ENCODE data around the gene CCL20. TPM values are rescaled to one million over a fixed set of nuclear protein-coding genes. Genes with fewer than 3 reads are reported as not detected.

The CCL20 gene
- total RNA-seq, 4 donors from 2014 or later = 0.40 to 1.5 TPM; not detected in 2

DNA sequence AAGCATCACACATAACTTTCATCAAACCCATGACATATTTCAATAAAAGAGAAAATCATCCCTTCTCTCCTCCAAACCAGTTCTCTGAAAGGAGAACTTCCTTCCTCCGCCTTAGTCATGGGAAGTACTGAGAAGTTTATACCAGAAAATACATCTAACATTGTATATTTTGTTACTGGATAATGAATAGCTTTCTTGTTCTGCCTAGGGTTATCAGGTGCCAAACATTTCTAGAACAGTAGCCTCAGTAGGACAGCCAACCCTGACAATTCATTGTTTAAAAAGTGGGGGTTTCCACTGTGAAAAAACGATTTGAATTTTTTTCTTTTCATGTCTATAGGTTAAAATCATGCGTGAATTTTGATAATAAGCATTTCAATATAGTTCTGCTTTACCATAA lies 41.8 kb downstream of the CCL20 start:
- TF ChIP-seq, protein P1, sequence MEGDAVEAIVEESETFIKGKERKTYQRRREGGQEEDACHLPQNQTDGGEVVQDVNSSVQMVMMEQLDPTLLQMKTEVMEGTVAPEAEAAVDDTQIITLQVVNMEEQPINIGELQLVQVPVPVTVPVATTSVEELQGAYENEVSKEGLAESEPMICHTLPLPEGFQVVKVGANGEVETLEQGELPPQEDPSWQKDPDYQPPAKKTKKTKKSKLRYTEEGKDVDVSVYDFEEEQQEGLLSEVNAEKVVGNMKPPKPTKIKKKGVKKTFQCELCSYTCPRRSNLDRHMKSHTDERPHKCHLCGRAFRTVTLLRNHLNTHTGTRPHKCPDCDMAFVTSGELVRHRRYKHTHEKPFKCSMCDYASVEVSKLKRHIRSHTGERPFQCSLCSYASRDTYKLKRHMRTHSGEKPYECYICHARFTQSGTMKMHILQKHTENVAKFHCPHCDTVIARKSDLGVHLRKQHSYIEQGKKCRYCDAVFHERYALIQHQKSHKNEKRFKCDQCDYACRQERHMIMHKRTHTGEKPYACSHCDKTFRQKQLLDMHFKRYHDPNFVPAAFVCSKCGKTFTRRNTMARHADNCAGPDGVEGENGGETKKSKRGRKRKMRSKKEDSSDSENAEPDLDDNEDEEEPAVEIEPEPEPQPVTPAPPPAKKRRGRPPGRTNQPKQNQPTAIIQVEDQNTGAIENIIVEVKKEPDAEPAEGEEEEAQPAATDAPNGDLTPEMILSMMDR (IDR thresholded peaks at IDR 0.05 in 4 of 5, conservative IDR thresholded peaks at IDR 0.05 in 1 of 5) = no peak
- no peak for TF ChIP-seq POLR2A (IDR thresholded peaks at IDR 0.05)
- Histone ChIP-seq H3K4me1 (no peaks in the 10 kb centered on the region), H3K9me3 (no peaks in the 10 kb centered on the region), H3K27me3 (no peaks in the 10 kb centered on the region), H3K27ac (no peak overlapping the region), H3K4me3 (no peak overlapping the region), H3K36me3 (no peaks in the 10 kb centered on the region)
- intact Hi-C loops (cut with DNase I; ENCODE audit: low total_unique reads) (no loop called here), in situ Hi-C loops (cut with MboI; ENCODE audit: low sequenced_read_pairs in 4 of 4) (no loop called here)
- ATAC-seq (no peak), DNase-seq (no peak)

DNA sequence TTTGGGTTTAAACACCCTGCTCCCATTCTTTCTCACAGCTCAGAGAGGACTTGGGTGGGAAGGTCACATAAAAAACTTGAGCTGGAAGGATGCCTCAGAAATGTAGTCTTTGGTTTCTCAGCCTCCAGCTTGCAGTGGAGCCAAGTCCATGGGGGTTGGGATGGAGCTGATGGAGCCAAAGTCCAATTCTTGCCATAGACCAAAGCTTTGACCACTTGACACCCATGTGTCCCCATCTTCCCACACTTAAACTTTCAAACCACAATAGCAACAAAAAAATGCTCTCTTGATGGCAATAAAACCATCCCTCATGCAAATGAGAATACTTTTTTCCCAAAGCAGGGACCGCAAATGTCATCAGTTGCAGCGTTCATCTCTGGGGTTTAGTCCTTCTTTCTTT lies 43.1 kb downstream of the CCL20 start:
- Histone ChIP-seq H3K36me3 (no peaks in the 10 kb centered on the region), H3K9me3 (no peaks in the 10 kb centered on the region), H3K27ac (no peak overlapping the region), H3K27me3 (no peaks in the 10 kb centered on the region), H3K4me3 (no peak overlapping the region), H3K4me1 (no peaks in the 10 kb centered on the region)
- ATAC-seq (no peak), DNase-seq (no peak)
- TF ChIP-seq, protein P1 (IDR thresholded peaks at IDR 0.05 in 4 of 5, conservative IDR thresholded peaks at IDR 0.05 in 1 of 5) = no peak
- no peak for TF ChIP-seq POLR2A (IDR thresholded peaks at IDR 0.05)
- in situ Hi-C loops (cut with MboI; ENCODE audit: low sequenced_read_pairs in 4 of 4) = no loop called here
- intact Hi-C loops (cut with DNase I; ENCODE audit: low total_unique reads) = no loop called here

DNA sequence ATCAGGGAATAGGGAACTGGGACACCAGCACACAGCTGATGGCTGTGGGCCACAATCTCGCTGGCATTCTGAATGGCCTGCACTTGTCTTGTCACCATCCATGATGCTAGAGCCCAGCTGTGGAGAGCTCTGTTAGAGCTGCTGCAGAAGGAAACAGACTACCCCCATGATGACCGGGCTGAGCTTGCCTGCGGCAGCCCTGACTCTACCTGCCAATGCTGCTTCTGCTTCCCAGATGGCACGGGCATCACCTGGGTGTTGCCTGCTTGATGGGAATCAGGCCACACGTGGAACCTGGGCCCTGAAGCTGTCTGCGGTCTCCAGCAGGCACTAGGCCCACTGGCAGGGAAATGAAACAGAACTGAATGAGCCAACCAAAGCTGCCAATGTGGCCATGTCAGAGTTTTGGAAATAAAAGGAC lies 46.6 kb downstream of the CCL20 start:
- no peaks in the 10 kb centered on the region for H3K36me3 ChIP-seq
- no peaks in the 10 kb centered on the region for H3K9me3 ChIP-seq
- intact Hi-C loops (cut with DNase I; ENCODE audit: low total_unique reads) (no loop called here), in situ Hi-C loops (cut with MboI; ENCODE audit: low sequenced_read_pairs in 4 of 4) (no loop called here)
- no peaks in the 10 kb centered on the region for H3K4me1 ChIP-seq
- no peak for TF ChIP-seq POLR2A (IDR thresholded peaks at IDR 0.05)
- TF ChIP-seq, protein P1 (IDR thresholded peaks at IDR 0.05 in 4 of 5, conservative IDR thresholded peaks at IDR 0.05 in 1 of 5) = no peak
- ATAC-seq (no peak), DNase-seq (no peak)
- no peaks in the 10 kb centered on the region for H3K27me3 ChIP-seq
- no peak overlapping the region for H3K4me3 ChIP-seq
- no peak overlapping the region for H3K27ac ChIP-seq

DNA sequence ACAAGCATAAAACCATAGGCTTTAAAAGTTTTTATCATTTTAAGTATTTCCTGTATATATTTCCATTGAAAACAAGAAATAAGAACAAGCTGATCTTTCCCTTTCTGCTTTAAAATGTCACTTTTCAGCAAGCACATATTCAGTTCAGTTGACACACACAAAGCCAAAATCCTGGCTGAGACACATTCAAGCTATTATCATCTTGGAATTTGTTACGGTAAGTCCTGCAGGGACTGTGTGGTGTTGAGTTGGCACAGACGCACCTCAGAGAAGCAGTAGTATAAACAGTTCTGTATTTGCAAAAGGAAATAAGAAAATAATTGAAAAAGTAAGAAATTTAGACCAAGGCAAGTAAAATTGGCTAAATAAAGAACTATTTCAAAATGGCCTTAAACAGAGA lies 47.4 kb downstream of the CCL20 start:
- H3K4me3 ChIP-seq = no peak overlapping the region
- in situ Hi-C loops (cut with MboI; ENCODE audit: low sequenced_read_pairs in 4 of 4) = no loop called here
- H3K9me3 ChIP-seq = no peaks in the 10 kb centered on the region
- TF ChIP-seq POLR2A (IDR thresholded peaks at IDR 0.05) = no peak
- TF ChIP-seq, protein P1 (IDR thresholded peaks at IDR 0.05 in 4 of 5, conservative IDR thresholded peaks at IDR 0.05 in 1 of 5) = no peak
- H3K36me3 ChIP-seq = no peaks in the 10 kb centered on the region
- intact Hi-C loops (cut with DNase I; ENCODE audit: low total_unique reads) = no loop called here
- H3K27ac ChIP-seq = no peak overlapping the region
- no peak for ATAC-seq
- H3K4me1 ChIP-seq = no peaks in the 10 kb centered on the region
- H3K27me3 ChIP-seq = no peaks in the 10 kb centered on the region
- DNase-seq = no peak

DNA sequence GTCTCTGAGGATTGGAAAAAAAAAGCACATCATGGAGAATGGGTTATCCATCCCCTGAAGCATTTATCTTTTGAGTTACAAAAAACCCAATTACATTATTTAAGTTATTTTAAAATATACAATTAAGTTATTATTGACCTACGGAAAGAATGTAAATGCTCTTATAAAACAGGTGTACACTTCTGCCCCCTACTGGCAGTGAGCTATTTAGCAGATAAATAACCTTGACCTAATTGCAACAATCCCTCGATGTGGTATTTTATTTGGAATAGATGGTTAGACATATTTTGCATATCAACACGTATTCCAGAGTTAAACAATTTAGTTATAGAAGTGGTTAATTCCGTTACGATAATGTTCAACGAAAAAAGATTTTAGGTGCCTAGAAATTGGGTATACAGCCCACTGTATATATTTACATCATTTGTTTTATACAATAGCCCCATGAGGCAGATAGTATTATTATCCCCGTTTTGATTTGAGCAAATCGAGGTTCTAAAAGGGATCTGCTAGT lies 48.6 kb downstream of the CCL20 start:
- in situ Hi-C loops (cut with MboI; ENCODE audit: low sequenced_read_pairs in 4 of 4) = no loop called here
- no peak overlapping the region for H3K27ac ChIP-seq
- intact Hi-C loops (cut with DNase I; ENCODE audit: low total_unique reads) = no loop called here

More for the DNA sequence above, 48.6 kb downstream of the CCL20 start:
- Histone ChIP-seq H3K27me3 (no peaks in the 10 kb centered on the region), H3K4me3 (no peak overlapping the region), H3K4me1 (no peaks in the 10 kb centered on the region), H3K36me3 (no peaks in the 10 kb centered on the region), H3K9me3 (no peaks in the 10 kb centered on the region)
- ATAC-seq (no peak), DNase-seq (no peak)
- TF ChIP-seq, protein P1 (IDR thresholded peaks at IDR 0.05 in 4 of 5, conservative IDR thresholded peaks at IDR 0.05 in 1 of 5) = peak in 2 of 5 experiments; percentile 13 to 35
- TF ChIP-seq POLR2A (IDR thresholded peaks at IDR 0.05) = no peak
